Measurements from ENCODE around the gene FZR1.
"Not testable (repeated sequence)": the region's sequence is repeated elsewhere in the genome, so short reads cannot be mapped to it uniquely, and the experiment has no call there.

FZR1 gene

DNA sequence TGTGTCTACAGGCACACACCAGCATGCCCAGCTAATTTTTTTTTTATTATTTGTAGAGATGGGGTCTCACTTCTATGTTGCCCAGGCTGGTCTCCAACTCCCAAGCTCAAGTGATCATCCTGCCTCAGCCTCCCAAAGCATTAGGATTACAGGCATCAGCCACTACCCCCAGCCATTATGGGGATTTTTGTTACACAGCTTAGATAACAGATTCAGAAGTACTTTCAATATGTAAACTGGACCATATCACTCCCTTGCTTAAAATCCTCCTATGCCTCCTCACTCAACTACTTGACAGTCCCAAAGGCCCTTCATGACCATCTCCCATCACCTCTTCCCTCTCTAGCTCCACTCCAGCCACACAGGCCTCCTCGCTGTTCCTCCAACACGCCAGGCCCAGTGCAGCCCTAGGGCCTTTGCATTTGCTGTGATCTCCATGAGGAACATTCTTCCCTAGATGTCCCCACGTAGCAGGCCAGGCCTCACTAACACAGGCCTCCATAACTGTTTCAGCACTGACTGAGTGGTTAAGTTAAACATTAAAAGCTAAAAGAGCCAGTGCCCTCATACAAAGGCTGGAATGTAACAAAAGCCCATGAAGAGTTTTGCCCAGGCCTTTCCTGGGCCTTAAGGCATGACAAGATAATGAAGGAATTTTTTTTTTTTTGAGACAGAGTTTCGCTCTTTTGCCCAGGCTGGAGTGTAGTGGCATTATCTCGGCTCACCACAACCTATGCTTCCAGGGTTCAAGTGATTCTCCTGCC, 8.2 kb upstream of the FZR1 start:
- no peak for DNase-seq

DNA sequence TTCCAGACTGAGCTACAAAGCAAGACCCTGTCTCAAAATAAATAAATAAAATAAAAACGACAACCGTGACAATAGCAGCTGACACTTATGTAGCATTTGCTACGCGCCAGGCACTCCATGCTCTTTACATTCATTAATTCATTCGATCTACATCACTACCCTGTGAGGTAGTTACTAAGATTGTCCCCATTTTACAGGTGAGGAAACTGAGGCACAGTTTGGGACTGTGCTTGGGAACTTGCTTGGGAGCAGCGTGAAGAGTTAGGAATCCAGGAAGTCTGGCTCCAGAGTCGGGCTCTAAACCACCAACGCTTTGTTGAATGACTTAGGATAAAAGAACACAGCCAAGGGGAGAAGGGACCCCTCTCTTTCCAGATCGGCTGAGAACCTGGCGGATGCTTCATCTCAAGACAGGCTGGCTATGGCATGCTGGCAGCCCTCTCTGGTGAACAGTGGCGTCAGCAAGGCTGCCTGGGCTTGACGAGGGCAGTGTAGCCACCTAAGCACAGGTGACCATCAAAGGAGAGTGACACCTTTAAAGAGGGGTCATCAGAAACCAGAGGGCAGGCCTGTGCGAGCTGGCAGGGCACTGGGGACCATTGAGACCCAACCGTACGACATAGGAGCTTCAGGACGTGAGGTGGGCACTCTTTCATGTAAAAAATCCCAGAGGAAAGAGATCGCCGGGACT, 6.2 kb upstream of the FZR1 start:
- no peak for DNase-seq

DNA sequence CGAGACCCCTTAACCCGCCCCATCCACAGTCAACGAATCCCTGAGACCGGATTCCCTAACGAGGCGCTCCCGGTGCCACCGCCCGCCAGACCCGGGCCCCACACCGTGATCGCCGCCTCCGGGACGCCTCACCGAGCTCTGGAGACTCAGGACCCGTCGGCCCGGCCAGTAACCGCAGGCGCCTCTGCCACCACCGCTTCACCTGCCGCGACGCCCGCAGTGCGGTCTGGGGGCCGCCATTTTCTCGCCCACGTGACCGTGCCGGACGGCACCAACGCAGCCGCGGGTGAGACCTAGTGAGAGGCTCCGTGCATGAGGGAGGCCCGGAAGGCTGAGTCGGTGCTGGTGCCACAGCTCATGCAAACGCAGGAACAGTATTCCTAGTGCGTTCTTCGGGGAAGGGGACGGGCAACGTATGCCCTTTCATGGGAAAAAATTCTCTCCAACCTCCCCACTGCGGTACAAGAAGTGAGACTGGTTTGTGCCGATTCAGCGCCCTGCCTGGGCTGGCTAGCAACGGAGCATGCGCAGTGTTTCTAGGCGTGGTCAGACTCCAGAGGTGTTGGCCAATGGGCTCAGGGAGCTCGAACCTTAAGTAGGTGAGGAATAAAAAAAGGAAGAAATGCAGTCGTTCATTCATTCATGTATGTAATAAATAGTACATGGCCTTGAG, 5.5 kb upstream of the FZR1 start, which contains the start of gene DOHH:
TSS of gene DOHH (minus strand) at position 246 of the 673 bp plus-strand sequence. CDS start 3,860 bp downstream, outside the sequence.
- peak; percentile 90 for DNase-seq

DNA sequence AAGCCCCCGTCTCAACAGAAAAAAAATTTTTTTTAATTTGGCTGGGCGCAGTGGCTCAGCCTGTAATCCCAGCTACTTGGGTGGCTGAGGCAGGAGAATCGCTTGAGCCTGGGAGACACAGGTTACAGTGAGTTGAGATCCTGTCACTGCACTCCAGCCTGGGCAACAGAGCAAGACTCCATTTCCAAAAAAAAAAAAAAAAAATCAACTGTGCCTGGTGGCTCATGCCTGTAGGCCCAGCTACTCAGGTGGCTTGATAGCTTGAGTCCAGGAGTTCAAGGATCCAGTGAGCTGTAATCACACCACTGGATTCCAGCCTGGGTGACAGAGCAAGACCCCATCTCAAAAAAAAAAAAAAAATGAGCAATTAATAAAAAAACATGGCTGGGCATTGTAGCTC, 4.3 kb upstream of the FZR1 start:
- no peak for DNase-seq

DNA sequence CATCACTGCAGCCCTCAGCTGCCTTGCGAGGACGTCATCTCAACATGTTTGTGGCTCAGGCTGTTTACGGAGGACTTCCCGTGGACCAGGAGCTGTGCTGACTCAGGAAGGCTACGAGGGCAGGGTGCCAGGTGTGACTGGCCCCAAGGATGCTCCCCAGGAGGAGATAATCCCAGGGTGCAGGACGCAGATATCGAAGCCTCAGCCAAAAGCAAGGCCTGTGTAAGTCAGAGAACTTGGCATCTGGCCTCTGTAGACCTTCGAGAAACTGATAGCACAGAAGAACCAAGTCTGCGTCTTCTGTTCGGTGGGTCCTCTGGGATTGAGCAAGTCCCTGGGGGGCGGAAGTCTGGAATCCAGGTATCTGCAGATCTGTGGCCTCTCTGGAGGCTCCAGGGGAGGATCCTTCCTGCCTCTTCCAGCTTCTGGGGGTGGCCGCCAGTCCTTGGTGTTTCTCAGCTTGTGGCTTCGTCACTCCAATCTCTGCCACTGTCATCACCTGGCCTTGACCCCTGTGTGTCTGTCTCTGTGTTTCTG, 3.0 kb upstream of the FZR1 start:
- DNase-seq, result no peak

DNA sequence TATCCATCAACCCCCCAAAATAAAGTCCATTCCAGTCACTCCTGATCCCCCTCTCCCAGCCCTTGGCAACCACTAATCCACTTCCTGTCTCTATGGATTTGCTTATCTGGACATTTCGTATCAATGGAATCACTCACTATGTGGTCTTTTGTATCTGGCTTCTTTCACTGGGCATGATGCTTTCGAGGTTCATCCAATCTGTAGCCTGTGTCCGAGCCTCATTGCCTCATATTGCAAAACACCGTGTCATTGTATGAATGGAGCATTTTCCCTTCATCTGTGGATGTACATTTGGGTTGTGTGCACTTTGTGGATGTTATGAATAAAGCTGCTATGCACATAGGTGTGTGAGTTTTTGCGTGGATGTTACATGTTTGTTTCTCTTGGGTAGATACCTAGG, 1.4 kb upstream of the FZR1 start:
- DNase-seq, result no peak

DNA sequence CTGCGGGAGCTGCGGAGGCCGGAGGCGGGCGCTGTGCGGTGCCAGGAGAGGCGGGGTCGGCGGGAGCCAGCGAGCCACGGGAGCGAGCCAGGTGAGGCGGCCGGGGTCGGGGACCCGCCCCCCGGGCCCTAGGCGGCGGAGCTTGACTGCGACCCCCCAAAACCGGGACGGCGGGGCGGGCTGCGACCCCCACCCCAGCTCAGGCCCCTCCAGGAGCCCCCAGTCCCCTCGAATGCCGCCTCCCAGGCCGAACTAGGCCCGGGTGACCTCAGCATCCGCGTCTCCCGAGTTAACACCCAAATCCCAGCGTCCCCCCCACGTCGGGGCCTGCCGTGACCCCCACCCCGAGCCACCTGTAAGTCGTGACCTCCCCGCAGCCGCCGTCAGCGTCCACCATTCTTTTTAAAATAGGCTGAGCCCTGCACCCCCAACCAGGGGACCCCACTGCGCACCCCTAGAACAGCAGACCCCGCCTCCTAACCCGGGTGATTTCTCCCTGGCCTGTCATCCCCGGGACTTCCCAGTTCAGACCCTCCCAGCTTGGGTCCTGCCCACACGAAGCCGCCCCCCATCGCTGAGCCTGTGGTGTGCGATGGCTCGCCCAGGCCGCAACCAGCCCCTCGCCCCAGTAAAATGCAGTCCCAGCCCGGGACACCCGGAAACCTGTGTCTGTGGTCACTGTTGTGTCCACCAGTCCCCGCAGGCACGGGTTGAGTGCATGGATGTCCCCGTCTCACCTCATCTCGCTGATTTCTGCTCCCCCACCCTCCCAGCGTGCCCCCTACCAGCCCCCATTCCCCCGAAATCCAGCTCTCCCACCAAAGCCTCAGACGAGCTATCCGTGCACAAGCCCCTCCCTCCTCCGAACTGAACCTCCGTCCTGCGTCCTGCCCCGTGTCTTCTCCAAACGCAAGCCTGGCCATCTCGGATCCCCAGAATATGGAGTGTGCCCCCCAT, 551 bp downstream of the FZR1 start:
- no peak for DNase-seq

DNA sequence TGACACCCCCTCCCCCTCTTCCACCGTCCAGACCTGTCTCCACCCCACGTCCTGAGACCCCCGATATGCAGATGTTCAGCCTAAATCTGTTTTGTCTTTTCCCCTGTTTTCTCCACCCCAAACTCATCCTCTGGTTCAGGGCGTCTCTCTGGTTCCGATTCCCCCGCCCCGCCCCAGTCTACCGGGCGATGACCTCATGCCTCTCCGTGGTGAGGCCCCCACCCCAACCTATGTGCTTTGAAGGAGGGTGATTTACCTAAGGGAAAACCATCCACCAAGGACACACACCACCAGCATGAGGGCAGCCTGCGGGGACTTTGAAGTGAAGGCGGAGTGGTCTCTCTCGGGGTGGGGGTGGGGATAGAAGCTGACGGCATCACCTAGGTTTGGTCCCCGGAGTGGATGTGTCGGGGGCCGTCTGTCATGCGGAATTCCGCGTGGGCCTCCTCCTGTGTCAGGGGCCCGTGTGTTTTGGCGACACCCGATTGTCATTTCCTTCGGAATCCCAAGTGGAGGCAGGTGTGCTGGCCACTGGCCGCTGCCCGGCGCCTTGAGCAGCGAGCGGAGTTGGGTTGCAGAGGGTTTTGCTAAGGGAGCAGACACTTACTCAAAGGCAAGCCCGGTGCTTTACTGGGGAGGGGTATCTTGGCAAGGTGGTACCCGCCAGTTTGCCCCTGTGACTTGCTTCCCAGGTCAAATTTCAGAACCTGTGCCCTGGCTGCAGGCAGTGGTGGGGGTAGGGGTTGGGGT, 1.4 kb downstream of the FZR1 start:
- DNase-seq, result no peak

DNA sequence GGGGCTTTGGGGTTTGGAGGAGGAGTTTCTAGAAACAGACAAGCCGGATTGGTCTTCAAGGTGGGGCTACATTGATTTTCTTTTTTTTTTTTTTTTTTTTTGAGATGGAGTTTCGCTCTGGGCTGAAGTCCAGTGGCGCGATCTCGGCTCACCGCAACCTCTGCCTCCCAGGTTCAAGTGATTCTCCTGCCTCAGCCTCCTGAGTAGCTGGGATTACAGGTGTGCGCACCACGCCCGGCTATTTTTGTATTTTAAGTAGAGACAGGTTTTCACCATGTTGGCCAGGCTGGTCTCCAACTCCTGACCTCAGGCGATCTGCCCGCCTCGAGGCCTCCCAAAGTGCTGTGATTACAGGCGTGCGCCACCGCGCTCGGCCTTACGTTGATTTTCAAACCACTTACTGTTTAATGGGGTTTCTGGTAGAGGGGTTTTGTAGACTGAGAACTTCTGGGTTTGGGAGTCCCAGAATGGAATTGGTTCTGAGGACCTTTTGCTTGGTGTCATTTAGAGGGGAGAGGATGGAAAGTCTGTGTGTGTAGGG, 2.1 kb downstream of the FZR1 start:
- DNase-seq, result not testable (repeated sequence)

DNA sequence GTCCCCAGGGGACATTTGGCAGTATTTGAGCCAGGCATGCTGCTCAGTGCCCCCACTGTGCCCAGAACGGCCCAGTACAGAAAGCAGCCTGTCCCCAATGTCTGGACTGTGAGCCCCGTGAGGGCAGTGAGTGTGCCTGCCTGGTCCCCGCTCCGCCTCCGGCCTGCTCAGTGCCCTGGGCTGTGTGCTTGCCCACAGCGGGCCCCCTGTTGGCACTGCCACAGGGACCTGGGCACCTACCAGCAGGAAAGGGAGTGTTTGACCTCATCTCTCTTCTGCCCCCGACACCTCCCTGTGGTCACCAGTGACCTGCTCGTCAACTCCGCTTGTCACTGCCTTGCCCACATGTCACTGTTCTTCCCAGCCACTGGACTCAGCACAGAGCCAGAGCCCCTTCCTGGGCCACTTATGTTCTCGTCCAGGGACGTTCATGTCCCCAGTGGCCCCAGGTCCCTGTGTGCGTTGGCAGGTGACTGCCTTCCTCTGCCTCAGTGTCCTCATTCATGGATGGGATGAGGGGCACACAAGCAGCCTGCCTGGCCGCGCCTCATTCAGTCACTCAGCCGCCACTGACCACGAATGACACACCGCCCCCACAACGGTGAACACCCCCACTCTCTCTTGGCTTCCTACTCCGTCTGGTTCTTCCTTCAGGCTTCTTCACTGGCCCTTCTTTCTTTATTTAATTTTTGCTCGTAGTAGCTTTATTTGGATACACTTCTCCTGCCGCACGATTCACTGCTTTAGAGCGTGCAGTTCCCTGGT, 2.8 kb downstream of the FZR1 start:
- no peak for DNase-seq

DNA sequence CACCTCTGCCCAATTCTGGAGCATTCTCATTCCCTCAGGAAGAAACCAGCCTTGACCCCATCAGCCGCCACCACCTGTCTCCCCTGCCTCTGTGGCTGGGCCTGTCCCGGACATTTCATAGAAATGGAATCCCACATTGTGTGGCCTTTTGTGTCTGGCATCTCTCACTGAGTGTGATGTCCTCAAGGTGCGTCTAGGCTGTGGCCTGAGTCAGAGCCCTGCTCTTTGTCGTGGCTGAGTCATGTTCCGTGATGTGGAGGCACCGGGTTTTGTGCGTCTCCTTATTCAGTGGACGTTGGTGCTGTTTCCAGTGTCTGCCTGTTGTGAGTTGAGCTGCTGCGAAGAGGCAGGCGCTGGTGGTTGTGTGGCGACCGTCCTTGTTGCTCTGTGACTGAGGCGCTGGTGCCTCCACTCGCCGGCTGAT, 3.5 kb downstream of the FZR1 start:
- DNase-seq, result no peak

DNA sequence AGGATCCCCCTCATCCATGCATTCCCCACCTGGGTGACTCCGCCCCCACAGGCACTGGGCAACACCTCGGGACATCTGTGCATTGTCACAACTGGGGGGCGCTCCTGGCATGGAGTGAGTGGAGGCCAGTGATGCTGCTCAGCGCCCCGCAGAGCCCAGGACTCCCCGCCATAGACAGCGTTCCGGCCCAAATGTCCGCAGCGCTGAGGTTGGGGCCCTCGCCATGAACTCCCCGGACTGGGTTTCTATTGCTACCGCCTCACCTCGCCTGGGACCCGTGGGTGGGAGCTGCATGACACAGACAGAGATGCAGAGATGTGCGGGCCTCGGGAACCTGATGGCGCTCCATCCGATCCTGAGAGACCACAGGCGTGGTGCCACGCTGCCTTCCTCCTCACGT, 4.6 kb downstream of the FZR1 start:
- no peak for DNase-seq

DNA sequence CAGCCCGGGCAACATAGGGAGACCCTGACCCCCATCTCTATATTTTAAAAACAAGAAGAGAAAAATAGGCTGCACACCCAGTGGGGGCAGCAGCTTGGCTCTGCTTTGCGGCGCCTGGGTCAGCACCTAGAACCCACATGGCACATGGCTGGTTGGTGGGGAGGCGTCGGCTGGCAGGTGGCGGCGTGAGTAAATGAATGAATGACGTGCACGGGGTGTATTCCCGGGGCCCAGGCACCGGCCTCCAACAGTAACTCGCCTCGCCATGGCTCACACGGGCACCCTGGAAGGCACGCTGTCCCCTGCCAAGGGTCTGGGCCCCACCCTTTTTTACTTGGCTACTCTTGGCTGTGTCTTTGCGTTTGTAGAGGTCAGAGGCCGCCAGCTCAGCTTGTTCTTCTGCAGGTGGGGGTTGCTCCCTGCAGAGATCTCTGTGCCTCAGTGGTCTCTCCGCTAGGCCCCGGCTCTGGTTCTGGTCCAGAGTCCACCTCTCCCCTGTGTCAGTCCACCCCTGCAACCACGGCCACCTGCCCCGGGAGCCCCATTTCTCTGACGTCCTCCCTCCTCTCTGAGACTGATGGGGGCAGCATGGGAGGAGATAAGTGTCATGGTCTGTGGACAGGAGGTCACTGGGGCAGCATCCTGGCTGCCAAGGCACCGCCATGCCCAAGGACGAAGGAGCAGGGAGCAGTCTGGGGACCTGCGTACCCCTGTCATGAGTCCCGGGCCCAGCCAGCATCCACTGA, 5.6 kb downstream of the FZR1 start:
- no peak for DNase-seq

DNA sequence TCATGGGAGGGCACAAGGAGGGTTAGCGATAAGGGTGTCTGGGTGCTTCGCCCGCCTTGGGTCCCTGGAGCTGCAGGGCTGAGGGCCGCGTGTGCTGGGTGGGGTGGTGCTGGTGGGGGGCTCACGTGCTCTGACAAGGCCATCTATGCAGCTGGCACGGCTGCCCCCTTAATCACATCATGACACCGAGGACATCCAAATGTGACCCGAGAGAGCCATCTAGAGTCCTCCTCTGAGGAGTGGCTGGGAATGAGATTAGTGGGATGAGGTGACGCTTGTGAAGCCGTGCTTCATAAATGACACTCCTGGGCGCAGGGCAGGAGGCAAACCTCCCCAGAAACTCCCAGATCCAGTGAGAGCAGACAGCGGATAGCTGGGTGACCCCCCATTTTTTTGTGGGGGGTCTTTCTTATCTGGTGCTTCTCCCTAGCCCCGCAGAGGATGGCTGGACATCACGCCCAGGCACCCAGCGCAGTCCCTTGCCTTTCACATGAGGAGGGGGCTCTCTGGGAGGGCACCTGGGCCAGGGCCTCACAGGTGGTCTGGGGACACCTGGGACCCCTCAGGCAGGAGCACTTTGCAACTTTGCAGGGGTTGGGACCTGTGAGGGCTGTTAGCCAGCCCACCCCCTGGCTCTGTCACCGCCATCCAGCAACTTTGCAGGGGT, 6.6 kb downstream of the FZR1 start:
- DNase-seq, result no peak

DNA sequence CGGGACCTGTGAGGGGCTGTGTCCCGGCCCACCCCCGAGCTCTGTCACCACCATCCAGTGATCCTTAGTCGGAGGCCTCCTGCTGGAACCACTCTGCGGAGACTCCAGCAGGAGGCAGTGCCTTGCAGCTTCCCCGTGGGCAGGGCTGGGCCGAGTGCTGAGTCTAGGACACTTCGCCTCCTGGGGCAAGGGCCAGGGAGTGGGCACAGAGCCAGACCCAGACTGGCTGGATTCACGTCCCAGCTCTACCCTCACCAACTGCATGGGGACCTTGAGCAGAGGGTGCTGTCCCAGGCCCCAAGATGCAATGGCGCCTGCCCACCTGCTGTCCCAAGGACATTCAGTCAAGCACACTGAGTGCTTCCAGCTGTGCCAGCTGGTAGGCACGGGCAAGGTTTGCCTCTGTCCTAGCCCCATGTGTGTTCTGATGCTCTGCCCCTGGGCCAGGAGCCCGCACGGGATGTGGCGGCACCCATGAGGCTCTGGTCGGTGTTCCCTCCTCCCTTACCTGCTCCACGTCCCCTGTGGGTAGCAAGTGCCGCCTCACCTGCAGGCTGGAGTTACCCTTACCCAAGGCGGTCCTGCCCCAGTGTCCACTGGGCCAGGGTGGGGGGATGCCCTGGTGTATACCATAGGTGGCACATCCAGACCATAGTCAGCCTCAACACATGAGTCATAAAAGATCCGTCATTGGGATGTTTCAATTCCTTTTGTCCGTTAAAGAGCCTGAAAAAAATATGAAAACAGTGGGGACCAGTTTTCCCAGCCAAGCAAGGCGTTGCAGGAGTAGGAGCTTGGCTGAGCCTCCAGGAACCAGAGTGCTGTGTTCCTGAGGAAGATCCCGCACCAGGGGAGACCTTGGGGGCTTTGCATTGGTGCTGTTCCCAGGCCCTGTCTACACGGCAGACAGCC, 7.4 kb downstream of the FZR1 start:
- no peak for DNase-seq

DNA sequence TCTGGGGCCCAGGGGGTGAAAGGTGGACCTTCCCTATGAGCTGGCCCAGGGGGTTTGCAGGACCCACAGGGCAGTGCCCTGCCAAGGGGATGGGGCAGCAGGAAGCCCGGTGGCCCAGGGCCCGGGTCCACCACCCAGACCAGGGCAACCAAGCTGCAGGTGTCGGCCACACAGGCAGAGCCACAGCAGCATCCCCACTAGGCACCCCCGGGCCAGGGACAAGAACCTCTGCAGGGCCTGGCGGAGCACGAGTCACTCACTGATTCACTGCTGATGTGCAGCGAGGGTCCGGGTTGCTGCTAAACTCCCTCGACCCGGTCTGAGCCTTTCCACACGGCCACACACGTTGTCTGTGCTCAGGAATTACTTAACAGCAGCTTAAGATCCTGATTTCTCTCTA, 8.8 kb downstream of the FZR1 start:
- DNase-seq, result no peak

DNA sequence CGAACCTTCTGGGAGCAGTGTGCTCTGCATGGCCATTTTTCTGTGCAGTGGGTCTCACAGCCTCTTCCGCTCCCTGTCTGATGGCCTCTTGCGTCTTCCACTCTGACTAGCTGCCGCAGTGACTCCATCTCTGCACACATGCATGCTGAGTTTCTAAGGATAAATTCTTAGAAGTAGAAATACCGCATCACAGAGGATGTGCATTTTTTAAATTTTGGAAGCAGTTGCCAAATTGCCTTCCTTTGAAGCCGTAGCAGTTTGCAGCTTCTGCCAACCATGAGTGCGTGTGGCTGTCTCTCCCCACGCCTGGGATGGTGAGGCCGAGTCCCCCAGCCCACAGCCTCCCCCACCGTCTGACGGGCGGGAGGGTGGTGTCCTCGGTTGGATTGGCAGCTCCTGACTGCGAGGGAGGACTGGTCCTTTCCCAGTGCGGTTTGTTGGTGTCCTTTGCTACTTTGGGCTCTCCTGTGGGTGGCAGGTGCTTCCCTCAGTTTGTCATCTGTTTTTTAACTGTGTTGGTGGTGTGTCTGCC, 9.8 kb downstream of the FZR1 start:
- DNase-seq, result no peak

DNA sequence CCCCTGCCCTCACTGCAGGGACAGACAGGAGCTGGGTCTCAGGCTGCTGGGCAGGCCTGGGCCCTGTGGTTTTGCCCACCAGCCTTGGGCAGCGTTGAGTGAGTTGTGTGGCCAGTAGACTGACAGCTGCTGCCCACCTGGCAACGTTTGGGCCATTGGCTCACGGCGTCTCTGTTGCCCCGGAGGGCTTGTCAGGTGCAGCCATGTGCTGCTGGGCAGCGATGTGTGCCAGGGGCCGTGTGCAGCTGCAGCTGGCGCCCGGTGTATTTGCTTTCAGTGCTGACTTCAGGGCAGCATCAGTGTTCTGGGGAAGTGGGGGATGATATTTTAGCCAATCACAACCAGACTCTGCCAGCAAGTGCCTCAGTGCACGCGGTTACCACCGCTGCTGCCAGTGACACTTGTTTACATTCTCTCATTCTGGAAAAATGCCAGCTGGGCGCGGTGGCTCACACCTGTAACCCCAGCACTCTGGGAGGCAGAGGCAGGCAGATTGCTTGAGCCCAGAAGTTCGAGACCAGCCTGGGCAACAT, 10.6 kb downstream of the FZR1 start:
- no peak for DNase-seq
